Measurements from ENCODE around the gene MAP3K6. TPM values are rescaled to one million over a fixed set of nuclear protein-coding genes. Genes with fewer than 3 reads are reported as not detected.

The MAP3K6 gene
- total RNA-seq, 1 experiment from 2014 or later = 25.1 TPM

DNA sequence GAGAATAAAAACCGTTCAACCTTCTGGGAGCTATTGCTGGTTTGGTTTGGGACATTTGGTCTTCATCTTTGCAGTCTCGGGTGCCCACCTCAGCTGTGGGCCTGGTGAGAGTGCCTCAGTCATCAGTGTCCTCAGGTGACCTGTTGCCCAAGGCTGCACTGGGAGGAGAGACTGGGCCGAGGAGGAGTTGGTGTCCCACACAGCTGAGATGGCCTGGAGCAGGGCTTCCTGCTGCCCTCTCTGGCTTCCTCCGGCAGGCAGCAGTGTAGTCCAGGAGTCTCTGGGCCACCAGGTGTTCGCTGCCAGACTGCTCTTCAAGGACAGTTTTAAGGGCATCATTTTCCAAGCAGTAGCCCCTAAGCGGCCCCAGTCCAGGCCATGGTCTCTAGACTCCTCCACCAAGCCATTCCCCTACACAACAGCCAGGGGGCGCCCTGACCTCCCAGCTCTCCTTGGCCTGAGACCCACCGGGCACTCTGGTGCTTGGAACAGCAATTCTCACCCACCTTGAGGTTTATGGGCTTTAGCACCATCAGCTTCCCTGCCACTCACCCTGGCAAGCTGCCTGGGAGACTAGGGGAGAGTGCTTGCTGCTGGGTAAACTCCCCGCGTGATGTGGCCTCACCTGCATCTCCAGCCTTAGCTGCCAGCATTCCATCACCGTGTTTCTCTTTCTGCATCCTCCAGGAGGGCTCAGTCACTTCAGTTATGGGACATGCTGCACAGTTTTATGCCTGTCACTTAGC, 34.1 kb downstream of the MAP3K6 start:
- ATAC-seq (peak; percentile 57; the same call in 1 of the 2 replicates), DNase-seq (no peak)
- H3K9me2 ChIP-seq (replicated peaks; ENCODE audit: low read length) = no peaks in the 10 kb centered on the region
- H3K9me3 ChIP-seq (ENCODE audit: low read length) = no peaks in the 10 kb centered on the region
- H3K36me3 ChIP-seq (ENCODE audit: low read depth, low read length) = peaks cover 37% of the 10 kb centered on the region; the same call in 1 of the 2 replicates
- no peaks in the 10 kb centered on the region for H3K27me3 ChIP-seq (ENCODE audit: low read length)
- TF ChIP-seq, protein P1, sequence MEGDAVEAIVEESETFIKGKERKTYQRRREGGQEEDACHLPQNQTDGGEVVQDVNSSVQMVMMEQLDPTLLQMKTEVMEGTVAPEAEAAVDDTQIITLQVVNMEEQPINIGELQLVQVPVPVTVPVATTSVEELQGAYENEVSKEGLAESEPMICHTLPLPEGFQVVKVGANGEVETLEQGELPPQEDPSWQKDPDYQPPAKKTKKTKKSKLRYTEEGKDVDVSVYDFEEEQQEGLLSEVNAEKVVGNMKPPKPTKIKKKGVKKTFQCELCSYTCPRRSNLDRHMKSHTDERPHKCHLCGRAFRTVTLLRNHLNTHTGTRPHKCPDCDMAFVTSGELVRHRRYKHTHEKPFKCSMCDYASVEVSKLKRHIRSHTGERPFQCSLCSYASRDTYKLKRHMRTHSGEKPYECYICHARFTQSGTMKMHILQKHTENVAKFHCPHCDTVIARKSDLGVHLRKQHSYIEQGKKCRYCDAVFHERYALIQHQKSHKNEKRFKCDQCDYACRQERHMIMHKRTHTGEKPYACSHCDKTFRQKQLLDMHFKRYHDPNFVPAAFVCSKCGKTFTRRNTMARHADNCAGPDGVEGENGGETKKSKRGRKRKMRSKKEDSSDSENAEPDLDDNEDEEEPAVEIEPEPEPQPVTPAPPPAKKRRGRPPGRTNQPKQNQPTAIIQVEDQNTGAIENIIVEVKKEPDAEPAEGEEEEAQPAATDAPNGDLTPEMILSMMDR (conservative IDR thresholded peaks at IDR 0.05; ENCODE audit: low read depth, low read length) = peak; percentile 86
- no peak for TF ChIP-seq EZH2phosphoT487 (IDR thresholded peaks at IDR 0.05; ENCODE audit: borderline replicate concordance, low read length)
- no peak overlapping the region for H3K4me3 ChIP-seq (ENCODE audit: low read length)
- no peaks in the 10 kb centered on the region for H3F3A ChIP-seq (ENCODE audit: low read length, unreplicated experiment)
- H3K79me2 ChIP-seq (ENCODE audit: low read length) = peaks cover 20% of the 10 kb centered on the region
- no TSS peak for BruUV-seq (replicated peaks)
- intact Hi-C loops (cut with micrococcal nuclease) = no loop called here
- H4K20me1 ChIP-seq (ENCODE audit: low read length) = no peaks in the 10 kb centered on the region
- no peak overlapping the region for H3K4me2 ChIP-seq (ENCODE audit: low read length)
- CTCF ChIA-PET = interaction anchor here (0.5 to 1.5 kb wide), 4 partner anchors 33 to 170 kb away, joined by 4 to 12 read pairs (median 5); no protein-coding TSS in a partner anchor
- no peaks in the 10 kb centered on the region for H3K4me1 ChIP-seq (ENCODE audit: insufficient read depth, low read length)
- H3K27ac ChIP-seq (ENCODE audit: low read length) = no peak overlapping the region
- no peak overlapping the region for H3K9ac ChIP-seq (ENCODE audit: low read length)
- no peak overlapping the region for H2AFZ ChIP-seq (ENCODE audit: low read length)
- POLR2A ChIA-PET (ENCODE audit: unreplicated experiment) = interaction anchor here (0.5 to 0.6 kb wide), 2 partner anchors 190 to 370 kb away, joined by 3 to 14 read pairs; no protein-coding TSS in a partner anchor

DNA sequence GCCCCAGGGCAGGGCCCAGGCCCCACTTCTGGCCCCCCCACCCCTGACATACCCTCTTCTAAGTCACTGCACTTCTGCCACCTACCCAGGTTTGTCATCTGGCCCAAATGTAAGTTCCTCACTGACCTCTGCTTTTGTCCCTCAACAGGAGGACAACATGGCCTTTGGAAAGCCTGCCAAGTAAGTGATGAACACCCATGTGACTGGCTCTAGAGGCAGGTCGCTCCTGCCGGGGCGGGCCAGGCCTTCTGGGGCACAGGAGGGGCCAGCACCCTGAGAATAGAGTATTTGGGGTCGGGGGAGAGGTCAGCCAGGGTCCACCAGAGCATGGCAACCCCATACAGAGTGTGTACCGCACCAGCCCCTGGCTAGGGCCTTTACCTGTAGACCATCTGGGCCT, 34.8 kb downstream of the MAP3K6 start:
- ATAC-seq = no peak
- CTCF ChIA-PET = interaction anchor here (1.5 kb wide), 1 partner anchor 33 kb away, joined by 4 read pairs; no protein-coding TSS in a partner anchor
- intact Hi-C loops (cut with micrococcal nuclease) = no loop called here
- no peaks in the 10 kb centered on the region for H3K4me1 ChIP-seq (ENCODE audit: insufficient read depth, low read length)
- TF ChIP-seq EZH2phosphoT487 (IDR thresholded peaks at IDR 0.05; ENCODE audit: borderline replicate concordance, low read length) (no peak), EZH2 (IDR thresholded peaks at IDR 0.05; ENCODE audit: low read length, unreplicated experiment) (no peak)
- TF ChIP-seq, protein P1 (conservative IDR thresholded peaks at IDR 0.05; ENCODE audit: low read depth, low read length) = no peak
- POLR2A ChIA-PET (ENCODE audit: unreplicated experiment) = interaction anchor here (0.6 kb wide), 1 partner anchor 189 kb away, joined by 3 read pairs; no protein-coding TSS in a partner anchor
- no peaks in the 10 kb centered on the region for H3K9me3 ChIP-seq (ENCODE audit: low read length)
- no peaks in the 10 kb centered on the region for H4K20me1 ChIP-seq (ENCODE audit: low read length)
- no peak overlapping the region for H3K4me2 ChIP-seq (ENCODE audit: low read length)
- peaks cover 38% of the 10 kb centered on the region; the same call in 1 of the 2 replicates for H3K36me3 ChIP-seq (ENCODE audit: low read depth, low read length)
- no peak for DNase-seq
- H3K79me2 ChIP-seq (ENCODE audit: low read length) = peaks cover 27% of the 10 kb centered on the region
- H3K27me3 ChIP-seq (ENCODE audit: low read length) = no peaks in the 10 kb centered on the region
- no peak overlapping the region for H3K27ac ChIP-seq (ENCODE audit: low read length)
- H2AFZ ChIP-seq (ENCODE audit: low read length) = no peak overlapping the region
- H3K4me3 ChIP-seq (ENCODE audit: low read length) = no peak overlapping the region
- H3K9ac ChIP-seq (ENCODE audit: low read length) = no peak overlapping the region
- no peaks in the 10 kb centered on the region for H3K9me2 ChIP-seq (replicated peaks; ENCODE audit: low read length)
- no TSS peak for BruUV-seq (replicated peaks)
- no peaks in the 10 kb centered on the region for H3F3A ChIP-seq (ENCODE audit: low read length, unreplicated experiment)

DNA sequence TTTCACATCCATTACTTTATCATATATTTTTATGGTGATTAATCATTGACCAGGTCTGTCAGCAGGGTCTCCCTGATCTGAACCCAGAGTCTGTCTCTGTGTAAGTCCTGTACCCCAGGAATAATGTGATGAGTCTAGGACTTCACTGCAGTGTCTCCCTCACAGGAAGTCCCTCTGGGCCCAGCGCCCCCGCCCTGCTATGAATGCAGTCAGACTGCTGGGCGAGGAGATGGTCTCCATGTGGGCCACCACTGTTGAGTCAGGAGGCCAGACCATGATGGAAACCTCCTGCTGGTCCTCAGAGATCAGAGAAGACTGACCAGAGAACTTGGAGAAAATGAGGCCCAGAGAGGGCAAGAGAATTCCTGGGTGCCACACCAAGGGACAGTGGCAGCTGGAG, 35.3 kb downstream of the MAP3K6 start:
- BruUV-seq (replicated peaks) = no TSS peak
- Histone ChIP-seq H3K4me3 (ENCODE audit: low read length) (no peak overlapping the region), H3K9me2 (replicated peaks; ENCODE audit: low read length) (no peaks in the 10 kb centered on the region), H3K9me3 (ENCODE audit: low read length) (no peaks in the 10 kb centered on the region), H3K9ac (ENCODE audit: low read length) (no peak overlapping the region), H3K4me2 (ENCODE audit: low read length) (no peak overlapping the region), H3K4me1 (ENCODE audit: insufficient read depth, low read length) (no peaks in the 10 kb centered on the region), H3K36me3 (ENCODE audit: low read depth, low read length) (peaks cover 38% of the 10 kb centered on the region; the same call in 1 of the 2 replicates), H3K27me3 (ENCODE audit: low read length) (no peaks in the 10 kb centered on the region), H3K79me2 (ENCODE audit: low read length) (peaks cover 32% of the 10 kb centered on the region), H2AFZ (ENCODE audit: low read length) (no peak overlapping the region), H3F3A (ENCODE audit: low read length, unreplicated experiment) (no peaks in the 10 kb centered on the region), H3K27ac (ENCODE audit: low read length) (no peak overlapping the region), H4K20me1 (ENCODE audit: low read length) (no peaks in the 10 kb centered on the region)
- DNase-seq (no peak), ATAC-seq (no peak)
- TF ChIP-seq, protein P1 (conservative IDR thresholded peaks at IDR 0.05; ENCODE audit: low read depth, low read length) = no peak
- TF ChIP-seq EZH2phosphoT487 (IDR thresholded peaks at IDR 0.05; ENCODE audit: borderline replicate concordance, low read length) = no peak
- TF ChIP-seq EZH2 (IDR thresholded peaks at IDR 0.05; ENCODE audit: low read length, unreplicated experiment) = no peak
- ChIA-PET POLR2A (ENCODE audit: unreplicated experiment) (no interaction called here), CTCF (no interaction called here)
- intact Hi-C loops (cut with micrococcal nuclease) = no loop called here

All from PC-3 (cell line).